Neural cell (in vitro differentiated cells): ENCODE data around the gene PFKM. TPM values are rescaled to one million over a fixed set of nuclear protein-coding genes. Genes with fewer than 3 reads are reported as not detected.

Source experiments
- H2AFZ ChIP-seq: fragments of 200-600, 300-800 bp; sonication (generic), shearing (Covaris generic); 2 replicates; pipeline ENCODE4 v1.6.0; 2014; ENCODE audit warnings: low read depth, mild to moderate bottlenecking, antibody characterized with exemption, low read length, moderate library complexity
- H3F3A ChIP-seq: fragments of 200-600 bp; shearing (Covaris generic); 2 replicates; pipeline ENCODE4 v1.6.1; 2016; ENCODE audit warnings: mild to moderate bottlenecking, moderate library complexity, mixed read lengths, antibody characterized with exemption, low read length; ENCODE audit not compliant: insufficient read depth, poor library complexity, severe bottlenecking
- H3K27ac ChIP-seq: fragments of 200-600, 300-800 bp; sonication (generic), shearing (Covaris generic); 2 replicates; pipeline ENCODE4 v1.5.1; 2014; ENCODE audit warnings: mild to moderate bottlenecking, low read length, moderate library complexity
- H3K27me3 ChIP-seq: fragments of 300-800, 200-600 bp; sonication (generic), shearing (Covaris generic); 2 replicates; pipeline ENCODE4 v1.6.0; 2014; ENCODE audit warnings: mild to moderate bottlenecking, low read depth, low read length, moderate library complexity; ENCODE audit not compliant: insufficient read depth
- H3K36me3 ChIP-seq: fragments of 300-800, 200-600 bp; sonication (generic), shearing (Covaris generic); 2 replicates; pipeline ENCODE4 v1.5.1; 2014; ENCODE audit warnings: mild to moderate bottlenecking, antibody characterized with exemption, low read length, moderate library complexity; ENCODE audit not compliant: insufficient read depth
- H3K4me2 ChIP-seq: fragments of 300-800, 200-600 bp; sonication (generic), shearing (Covaris generic); 2 replicates; pipeline ENCODE4 v1.6.0; 2014; ENCODE audit warnings: mild to moderate bottlenecking, low read length
- H3K4me3 ChIP-seq: fragments of 300-800, 200-600 bp; sonication (generic), shearing (Covaris generic); 2 replicates; pipeline ENCODE4 v1.5.1; 2014; ENCODE audit warnings: mild to moderate bottlenecking, low read length, moderate library complexity
- H3K79me2 ChIP-seq: fragments of 200-600 bp; shearing (Covaris generic); replicated peaks from 2 replicates; pipeline ENCODE4 v1.6.0; 2014; ENCODE audit warnings: mild to moderate bottlenecking, low read length, moderate library complexity; ENCODE audit not compliant: insufficient read depth
- H3K9ac ChIP-seq: fragments of 300-800, 200-600 bp; sonication (generic), shearing (Covaris generic); 2 replicates; pipeline ENCODE4 v1.6.1; 2016; ENCODE audit warnings: mild to moderate bottlenecking, low read length, mixed read lengths
- H3K9me2 ChIP-seq: fragments of 200-600 bp; shearing (Covaris generic); 2 replicates; pipeline ENCODE4 v1.6.1; 2016; ENCODE audit warnings: mild to moderate bottlenecking, low read length, mixed read lengths; ENCODE audit not compliant: insufficient read depth
- H3K9me3 ChIP-seq: fragments of 200-600, 300-800 bp; sonication (generic), shearing (Covaris generic); 2 replicates; pipeline ENCODE4 v1.6.1; 2016; ENCODE audit warnings: mild to moderate bottlenecking, mixed run types, low read length, moderate library complexity, mixed read lengths
- H4K20me1 ChIP-seq: fragments of 200-600 bp; shearing (Covaris generic); 2 replicates; pipeline ENCODE4 v1.6.1; 2016; ENCODE audit warnings: mild to moderate bottlenecking, mixed run types; ENCODE audit not compliant: insufficient read depth
- CTCF ChIP-seq: fragments of 450-650 bp; IDR thresholded peaks from 2 replicates; pipeline ENCODE4 v1.5.1; 2014; ENCODE audit warnings: antibody characterized with exemption, mild to moderate bottlenecking, moderate library complexity; ENCODE audit not compliant: poor library complexity, severe bottlenecking
- EP300 ChIP-seq: fragments of 450-650 bp; conservative IDR thresholded peaks from 2 replicates; pipeline ENCODE4 v1.6.1; 2014; ENCODE audit warnings: antibody characterized with exemption, mild to moderate bottlenecking, moderate library complexity; ENCODE audit not compliant: poor library complexity, severe bottlenecking
- EZH2 ChIP-seq: fragments of 200-600, 300-800 bp; shearing (Covaris generic), sonication (generic); IDR thresholded peaks from 2 replicates; pipeline ENCODE4 v1.6.1; 2014; ENCODE audit warnings: antibody characterized with exemption, low read length, borderline replicate concordance, mild to moderate bottlenecking; ENCODE audit not compliant: insufficient read depth, poor library complexity, severe bottlenecking
- MXI1 ChIP-seq: fragments of 450-650 bp; conservative IDR thresholded peaks from 2 replicates; pipeline ENCODE4 v1.6.1; 2014; ENCODE audit warnings: antibody characterized with exemption, mild to moderate bottlenecking; ENCODE audit not compliant: poor library complexity, severe bottlenecking
- POLR2AphosphoS5 ChIP-seq: IDR thresholded peaks from 2 replicates; pipeline ENCODE4 v1.6.1; 2012
- RAD21 ChIP-seq: fragments of 450-650 bp; conservative IDR thresholded peaks from 2 replicates; pipeline ENCODE4 v1.6.1; 2014; ENCODE audit warnings: antibody characterized with exemption, mild to moderate bottlenecking, moderate library complexity
- SMC3 ChIP-seq: fragments of 450-650 bp; conservative IDR thresholded peaks from 2 replicates; pipeline ENCODE4 v1.6.1; 2014; ENCODE audit warnings: antibody characterized with exemption, mild to moderate bottlenecking, moderate library complexity; ENCODE audit not compliant: poor library complexity
- TAF1 ChIP-seq: IDR thresholded peaks from 2 replicates; pipeline ENCODE4 v1.6.1; 2012; ENCODE audit warnings: low read depth
- polyA plus RNA-seq: library from polyadenylated mRNA; depleted of rRNA; stranded (reverse); fragments of >200 nt; gene quantifications from 2 replicates; pipeline ENCODE4 v1.2.3, GENCODE V29; 2014
- TF ChIP-seq, protein P1 (sequence below): IDR thresholded peaks from 2 replicates; pipeline ENCODE4 v1.6.1; 2012; ENCODE audit warnings: borderline replicate concordance

The PFKM gene
- polyA plus RNA-seq, 1 donor from 2014 or later: 122 TPM

DNA sequence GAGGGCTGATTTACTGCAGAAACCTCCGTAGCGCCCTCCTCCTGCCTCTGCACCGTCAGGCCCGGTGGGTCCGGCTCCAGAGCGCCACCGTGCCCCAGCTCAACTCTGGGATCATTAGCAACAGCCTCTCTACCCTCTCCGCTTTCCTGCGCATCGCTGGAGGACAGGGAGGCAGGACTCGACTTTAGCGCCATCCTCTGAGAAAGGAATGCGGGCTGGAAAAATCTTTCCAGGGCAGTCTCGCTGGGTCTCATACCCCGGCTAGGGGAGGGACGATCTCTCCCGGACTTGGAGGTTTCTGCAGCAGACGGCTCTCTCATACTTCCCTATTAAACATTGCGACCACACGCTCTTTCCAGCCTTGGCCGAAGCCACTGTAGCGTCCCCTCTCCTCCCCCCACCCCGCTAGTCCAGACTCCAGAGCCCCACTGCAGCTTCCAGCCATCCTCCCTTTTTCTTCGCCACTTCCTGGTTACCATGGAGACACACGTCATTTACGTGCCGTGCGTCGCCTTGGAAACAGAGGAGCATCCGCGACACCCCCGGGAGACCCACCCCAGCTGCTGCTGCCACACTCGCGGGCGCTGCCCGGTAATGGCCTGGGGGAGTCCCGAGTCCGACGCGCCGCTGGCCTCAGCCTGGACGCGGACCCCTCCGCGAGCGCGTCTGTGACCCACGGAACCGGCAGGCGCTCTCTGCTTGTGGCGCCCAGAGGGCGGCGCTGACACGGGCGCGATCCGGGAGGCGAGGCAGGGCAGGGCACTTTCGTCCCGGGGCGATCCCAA, 64.1 kb downstream of the PFKM start, which contains the start of gene CCDC184:
Gene CCDC184 (plus strand): TSS at position 554 of the 785 bp plus-strand sequence. CDS start 479 bp downstream, outside the sequence.
- no peaks in the 10 kb centered on the region for H3K9me3 ChIP-seq
- TF ChIP-seq EP300 (peak; percentile 66), TAF1 (peak; percentile 90), CTCF (peak; percentile 76), EZH2 (no peak), RAD21 (peak; percentile 48), MXI1 (peak; percentile 80), SMC3 (peak; percentile 50), POLR2AphosphoS5 (peak; percentile 92)
- TF ChIP-seq, protein P1, sequence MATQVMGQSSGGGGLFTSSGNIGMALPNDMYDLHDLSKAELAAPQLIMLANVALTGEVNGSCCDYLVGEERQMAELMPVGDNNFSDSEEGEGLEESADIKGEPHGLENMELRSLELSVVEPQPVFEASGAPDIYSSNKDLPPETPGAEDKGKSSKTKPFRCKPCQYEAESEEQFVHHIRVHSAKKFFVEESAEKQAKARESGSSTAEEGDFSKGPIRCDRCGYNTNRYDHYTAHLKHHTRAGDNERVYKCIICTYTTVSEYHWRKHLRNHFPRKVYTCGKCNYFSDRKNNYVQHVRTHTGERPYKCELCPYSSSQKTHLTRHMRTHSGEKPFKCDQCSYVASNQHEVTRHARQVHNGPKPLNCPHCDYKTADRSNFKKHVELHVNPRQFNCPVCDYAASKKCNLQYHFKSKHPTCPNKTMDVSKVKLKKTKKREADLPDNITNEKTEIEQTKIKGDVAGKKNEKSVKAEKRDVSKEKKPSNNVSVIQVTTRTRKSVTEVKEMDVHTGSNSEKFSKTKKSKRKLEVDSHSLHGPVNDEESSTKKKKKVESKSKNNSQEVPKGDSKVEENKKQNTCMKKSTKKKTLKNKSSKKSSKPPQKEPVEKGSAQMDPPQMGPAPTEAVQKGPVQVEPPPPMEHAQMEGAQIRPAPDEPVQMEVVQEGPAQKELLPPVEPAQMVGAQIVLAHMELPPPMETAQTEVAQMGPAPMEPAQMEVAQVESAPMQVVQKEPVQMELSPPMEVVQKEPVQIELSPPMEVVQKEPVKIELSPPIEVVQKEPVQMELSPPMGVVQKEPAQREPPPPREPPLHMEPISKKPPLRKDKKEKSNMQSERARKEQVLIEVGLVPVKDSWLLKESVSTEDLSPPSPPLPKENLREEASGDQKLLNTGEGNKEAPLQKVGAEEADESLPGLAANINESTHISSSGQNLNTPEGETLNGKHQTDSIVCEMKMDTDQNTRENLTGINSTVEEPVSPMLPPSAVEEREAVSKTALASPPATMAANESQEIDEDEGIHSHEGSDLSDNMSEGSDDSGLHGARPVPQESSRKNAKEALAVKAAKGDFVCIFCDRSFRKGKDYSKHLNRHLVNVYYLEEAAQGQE: peak; percentile 85
- no peaks in the 10 kb centered on the region for H3K9me2 ChIP-seq
- H2AFZ ChIP-seq: peak within 1 kb of the TSS; percentile 65
- peaks cover 8% of the 10 kb centered on the region for H3F3A ChIP-seq
- H3K36me3 ChIP-seq: no peaks in the 10 kb centered on the region
- peak within 1 kb of the TSS; percentile 93 for H3K4me3 ChIP-seq
- H3K4me2 ChIP-seq: peak within 1 kb of the TSS; percentile 98
- H3K9ac ChIP-seq: peak within 1 kb of the TSS; percentile 96
- H3K79me2 ChIP-seq: peaks cover 39% of the 10 kb centered on the region
- peak within 1 kb of the TSS; percentile 98 for H3K27ac ChIP-seq
- H4K20me1 ChIP-seq: no peaks in the 10 kb centered on the region
- no peaks in the 10 kb centered on the region for H3K27me3 ChIP-seq

GRCh38 chr12:48183876-48184548, 64.8 kb downstream of the PFKM start:
- Histone ChIP-seq H3K27me3 (no peaks in the 10 kb centered on the region), H3F3A (peaks cover 8% of the 10 kb centered on the region), H3K4me2 (peak overlapping the region; percentile 25), H3K79me2 (peaks cover 39% of the 10 kb centered on the region), H3K27ac (peak overlapping the region; percentile 98), H4K20me1 (no peaks in the 10 kb centered on the region), H3K36me3 (no peaks in the 10 kb centered on the region), H3K9ac (peak overlapping the region; percentile 96), H3K9me2 (no peaks in the 10 kb centered on the region), H3K9me3 (no peaks in the 10 kb centered on the region), H3K4me3 (peak overlapping the region; percentile 93), H2AFZ (peak overlapping the region; percentile 65)
- TF ChIP-seq POLR2AphosphoS5 (peak; percentile 18), MXI1 (no peak), RAD21 (no peak)
